T follicular helper cell (primary cell): ENCODE data around the gene TMEM132A.

Experiments used
- DNase-seq: peaks from one replicate; pipeline ENCODE4 v3.0.0-alpha.2; 2020; ENCODE audit warnings: low read depth

The TMEM132A gene

GRCh38 chr11:60937144-60937527 is 12.9 kb downstream of the TMEM132A start:
- DNase-seq = no peak

- no peak for DNase-seq
Observed at GRCh38 chr11:60937811-60938210, 13.6 kb downstream of the TMEM132A start.

GRCh38 chr11:60938500-60938899 is 14.2 kb downstream of the TMEM132A start:
- DNase-seq = no peak

- DNase-seq = no peak
Observed at GRCh38 chr11:60939301-60939700, 15.0 kb downstream of the TMEM132A start.

- no peak for DNase-seq
Observed at GRCh38 chr11:60939855-60940254, 15.6 kb downstream of the TMEM132A start.

GRCh38 chr11:60941371-60942119 is 17.3 kb downstream of the TMEM132A start:
- DNase-seq = no peak

GRCh38 chr11:60942219-60942618 is 18.0 kb downstream of the TMEM132A start:
- DNase-seq = no peak

- DNase-seq = no peak
Observed at GRCh38 chr11:60942970-60943565, 18.8 kb downstream of the TMEM132A start.

- no peak for DNase-seq
Observed at GRCh38 chr11:60944490-60945294, 20.4 kb downstream of the TMEM132A start.

- no peak for DNase-seq
Observed at GRCh38 chr11:60945295-60945667, 21.0 kb downstream of the TMEM132A start.

- DNase-seq = no peak
Observed at GRCh38 chr11:60946601-60947264, 22.5 kb downstream of the TMEM132A start.

GRCh38 chr11:60947700-60948099 is 23.4 kb downstream of the TMEM132A start:
- DNase-seq = no peak

GRCh38 chr11:60948250-60948649 is 24.0 kb downstream of the TMEM132A start:
- no peak for DNase-seq

- no peak for DNase-seq
Observed at GRCh38 chr11:60950024-60950423, 25.8 kb downstream of the TMEM132A start.

- DNase-seq = no peak
Observed at GRCh38 chr11:60950933-60951605, 26.8 kb downstream of the TMEM132A start.

- no peak for DNase-seq
Observed at GRCh38 chr11:60951606-60951903, 27.3 kb downstream of the TMEM132A start.

- no peak for DNase-seq
Observed at GRCh38 chr11:60951904-60952741, 27.9 kb downstream of the TMEM132A start, which contains the start of gene SLC15A3. TSS of gene SLC15A3 (minus strand) at chr11:60952176. CDS start at chr11:60951551, 625 bp downstream.

- DNase-seq = no peak
Observed at GRCh38 chr11:60952742-60953170, 28.5 kb downstream of the TMEM132A start.

GRCh38 chr11:60953781-60954180 is 29.5 kb downstream of the TMEM132A start:
- no peak for DNase-seq

- no peak for DNase-seq
Observed at GRCh38 chr11:60954421-60954820, 30.2 kb downstream of the TMEM132A start.

- DNase-seq = no peak
Observed at GRCh38 chr11:60955571-60955970, 31.3 kb downstream of the TMEM132A start.
